AG04450 (cell line): ENCODE data around the gene ULK1. TPM values are rescaled to one million over a fixed set of nuclear protein-coding genes. Genes with fewer than 3 reads are reported as not detected.

ENCODE experiments used
- CTCF ChIA-PET: fragments of 300-600, 350-600 bp; formaldehyde crosslinking; extraction: SDS; loops from one replicate; lab custom pipeline; 2022; ENCODE audit warnings: antibody characterized with exemption, inconsistent platforms; lab: Charles Lee
- POLR2A ChIA-PET: fragments of 350-600 bp; formaldehyde crosslinking; extraction: SDS; loops from one replicate; lab custom pipeline; 2021; ENCODE audit warnings: antibody characterized with exemption, inconsistent platforms; lab: Yijun Ruan, JAX
- DNase-seq: peaks from one replicate; pipeline ENCODE4 v3.0.0-alpha.2; 2011; ENCODE audit warnings: low read depth, low spot score
- H3K27ac ChIP-seq: one replicate; pipeline ENCODE4 v1.5.1; 2012; ENCODE audit warnings: low read depth, low read length, control low read depth
- H3K27me3 ChIP-seq: one replicate; pipeline ENCODE4 v1.6.0; 2012; ENCODE audit warnings: low read length; ENCODE audit not compliant: control insufficient read depth, insufficient read depth
- H3K4me3 ChIP-seq: 2 replicates; pipeline ENCODE4 v1.5.1; 2011; ENCODE audit warnings: mild to moderate bottlenecking, low read depth, low read length, control low read depth
- H3K9me3 ChIP-seq: 2 replicates; pipeline ENCODE4 v1.5.1; 2012; ENCODE audit warnings: low read length; ENCODE audit not compliant: control insufficient read depth, insufficient read depth
- CTCF ChIP-seq: IDR thresholded peaks from 2 replicates; pipeline ENCODE4 v1.5.1; 2011; ENCODE audit warnings: low read depth, low read length, control low read depth, inconsistent platforms
- polyA plus RNA-seq: library from polyadenylated mRNA; depleted of rRNA; stranded (reverse); fragments of >200 nt; gene quantifications from 2 replicates; pipeline ENCODE4 v1.2.3, GENCODE V29; 2011

The ULK1 gene
- polyA plus RNA-seq, 1 experiment, result 4.6 TPM

GRCh38 chr12:131865180-131865875 is 29.1 kb upstream of the ULK1 start:
- Histone ChIP-seq H3K4me3 (no peak overlapping the region), H3K27ac (no peak overlapping the region), H3K9me3 (no peaks in the 10 kb centered on the region; the same call in 1 of the 2 replicates), H3K27me3 (no peaks in the 10 kb centered on the region)
- ChIA-PET CTCF (no interaction called here), POLR2A (interaction anchor here (0.6 kb wide), 1 partner anchor 45 kb away, joined by 5 read pairs; no protein-coding TSS in a partner anchor)
- DNase-seq, result no peak
- TF ChIP-seq CTCF, result no peak

GRCh38 chr12:131867471-131867870 is 27.0 kb upstream of the ULK1 start:
- CTCF ChIA-PET, result no interaction called here
- no peaks in the 10 kb centered on the region for H3K27me3 ChIP-seq
- POLR2A ChIA-PET, result no interaction called here
- H3K27ac ChIP-seq, result no peak overlapping the region
- no peak for TF ChIP-seq CTCF
- no peak for DNase-seq
- no peaks in the 10 kb centered on the region; the same call in 1 of the 2 replicates for H3K9me3 ChIP-seq
- H3K4me3 ChIP-seq, result no peak overlapping the region

- no peaks in the 10 kb centered on the region for H3K27me3 ChIP-seq
- no peak for DNase-seq
- H3K9me3 ChIP-seq, result no peaks in the 10 kb centered on the region; the same call in 1 of the 2 replicates
- CTCF ChIA-PET, result no interaction called here
- POLR2A ChIA-PET, result no interaction called here
- H3K4me3 ChIP-seq, result no peak overlapping the region
- TF ChIP-seq CTCF, result no peak
- no peak overlapping the region for H3K27ac ChIP-seq
Observed at GRCh38 chr12:131867891-131868675, 26.3 kb upstream of the ULK1 start.

- Histone ChIP-seq H3K27ac (no peak overlapping the region), H3K27me3 (no peaks in the 10 kb centered on the region), H3K9me3 (peaks cover 5% of the 10 kb centered on the region), H3K4me3 (no peak overlapping the region)
- ChIA-PET POLR2A (no interaction called here), CTCF (no interaction called here)
- DNase-seq, result no peak
- no peak for TF ChIP-seq CTCF
Observed at GRCh38 chr12:131869871-131870418, 24.5 kb upstream of the ULK1 start.

- CTCF ChIA-PET, result no interaction called here
- no peak overlapping the region for H3K27ac ChIP-seq
- POLR2A ChIA-PET, result no interaction called here
- TF ChIP-seq CTCF, result no peak
- no peak overlapping the region for H3K4me3 ChIP-seq
- DNase-seq, result no peak
- H3K27me3 ChIP-seq, result peaks cover 4% of the 10 kb centered on the region
- H3K9me3 ChIP-seq, result peaks cover 5% of the 10 kb centered on the region
Observed at GRCh38 chr12:131871677-131872076, 22.7 kb upstream of the ULK1 start.
